Measurements from ENCODE around the gene LOXL1. TPM values are rescaled to one million over a fixed set of nuclear protein-coding genes. Genes with fewer than 3 reads are reported as not detected.
A peak's percentile ranks its signal among the peaks of the same experiment; 100 is the strongest.

The LOXL1 gene
- total RNA-seq: 0.28 and 4.4 TPM in 2 replicates

GRCh38 chr15:73926219-73927002, at the start of gene LOXL1:
Gene LOXL1 (plus strand): TSS chr15:73926462. CDS start chr15:73926784, 322 bp downstream.
- DNase-seq (ENCODE audit: low read depth, low spot score): peak; percentile 19

- no peak for DNase-seq (ENCODE audit: low read depth, low spot score)
Observed at GRCh38 chr15:73879426-73879825, 46.8 kb upstream of the LOXL1 start.

- DNase-seq (ENCODE audit: low read depth, low spot score): no peak
Observed at GRCh38 chr15:73881579-73882320, 44.5 kb upstream of the LOXL1 start.

- DNase-seq (ENCODE audit: low read depth, low spot score): no peak
Observed at GRCh38 chr15:73882761-73883419, 43.4 kb upstream of the LOXL1 start.

- DNase-seq (ENCODE audit: low read depth, low spot score): no peak
Observed at GRCh38 chr15:73884159-73884558, 42.1 kb upstream of the LOXL1 start.

GRCh38 chr15:73885954-73886700, 40.1 kb upstream of the LOXL1 start:
- no peak for DNase-seq (ENCODE audit: low read depth, low spot score)

- DNase-seq (ENCODE audit: low read depth, low spot score): no peak
Observed at GRCh38 chr15:73886717-73887345, 39.4 kb upstream of the LOXL1 start.

GRCh38 chr15:73887481-73887880, 38.8 kb upstream of the LOXL1 start:
- DNase-seq (ENCODE audit: low read depth, low spot score): no peak

GRCh38 chr15:73888224-73889041, 37.8 kb upstream of the LOXL1 start:
- no peak for DNase-seq (ENCODE audit: low read depth, low spot score)

- DNase-seq (ENCODE audit: low read depth, low spot score): no peak
Observed at GRCh38 chr15:73889053-73889761, 37.1 kb upstream of the LOXL1 start.

GRCh38 chr15:73889762-73890124, 36.5 kb upstream of the LOXL1 start:
- no peak for DNase-seq (ENCODE audit: low read depth, low spot score)

- DNase-seq (ENCODE audit: low read depth, low spot score): no peak
Observed at GRCh38 chr15:73891328-73892315, 34.6 kb upstream of the LOXL1 start.

- DNase-seq (ENCODE audit: low read depth, low spot score): no peak
Observed at GRCh38 chr15:73892446-73893226, 33.6 kb upstream of the LOXL1 start.

- DNase-seq (ENCODE audit: low read depth, low spot score): no peak
Observed at GRCh38 chr15:73894133-73894814, 32.0 kb upstream of the LOXL1 start.

GRCh38 chr15:73897441-73898261, 28.6 kb upstream of the LOXL1 start:
- DNase-seq (ENCODE audit: low read depth, low spot score): no peak
